HL-60 (cell line): ENCODE measurements around the gene GIMD1.

ENCODE experiments used
- POLR2AphosphoS5 ChIP-seq: IDR thresholded peaks from 2 replicates; pipeline ENCODE4 v1.6.1; 2012; ENCODE audit warnings: low read depth
- TF ChIP-seq, protein P1 (sequence below): IDR thresholded peaks from one replicate; pipeline ENCODE4 v1.5.1; 2011; ENCODE audit warnings: low read length, control low read depth, inconsistent platforms; ENCODE audit not compliant: insufficient read depth
- TF ChIP-seq, protein P2 (sequence below): IDR thresholded peaks from 2 replicates; pipeline ENCODE4 v1.6.1; 2012; ENCODE audit warnings: low read depth; ENCODE audit not compliant: insufficient replicate concordance

DNA sequence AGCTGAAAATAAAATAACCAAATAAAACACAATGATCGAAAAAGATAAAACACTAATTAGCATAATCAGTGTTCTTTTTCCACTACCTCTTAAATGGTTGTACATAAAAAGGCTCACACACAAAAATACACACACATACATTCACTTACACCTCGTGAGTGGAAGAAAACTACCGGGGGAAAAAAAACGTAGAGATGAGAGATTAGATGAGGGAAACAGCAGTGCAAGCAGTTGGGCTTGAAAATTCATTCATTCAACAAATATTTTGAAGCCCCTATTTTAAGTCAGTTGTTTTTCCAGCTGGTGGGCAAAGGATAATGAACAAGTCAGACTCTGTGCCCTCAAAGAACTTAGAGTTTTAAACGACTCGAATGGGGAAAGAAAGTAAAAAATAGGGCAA, 53.6 kb downstream of the GIMD1 start:
- TF ChIP-seq POLR2AphosphoS5: no peak
- TF ChIP-seq, protein P1, sequence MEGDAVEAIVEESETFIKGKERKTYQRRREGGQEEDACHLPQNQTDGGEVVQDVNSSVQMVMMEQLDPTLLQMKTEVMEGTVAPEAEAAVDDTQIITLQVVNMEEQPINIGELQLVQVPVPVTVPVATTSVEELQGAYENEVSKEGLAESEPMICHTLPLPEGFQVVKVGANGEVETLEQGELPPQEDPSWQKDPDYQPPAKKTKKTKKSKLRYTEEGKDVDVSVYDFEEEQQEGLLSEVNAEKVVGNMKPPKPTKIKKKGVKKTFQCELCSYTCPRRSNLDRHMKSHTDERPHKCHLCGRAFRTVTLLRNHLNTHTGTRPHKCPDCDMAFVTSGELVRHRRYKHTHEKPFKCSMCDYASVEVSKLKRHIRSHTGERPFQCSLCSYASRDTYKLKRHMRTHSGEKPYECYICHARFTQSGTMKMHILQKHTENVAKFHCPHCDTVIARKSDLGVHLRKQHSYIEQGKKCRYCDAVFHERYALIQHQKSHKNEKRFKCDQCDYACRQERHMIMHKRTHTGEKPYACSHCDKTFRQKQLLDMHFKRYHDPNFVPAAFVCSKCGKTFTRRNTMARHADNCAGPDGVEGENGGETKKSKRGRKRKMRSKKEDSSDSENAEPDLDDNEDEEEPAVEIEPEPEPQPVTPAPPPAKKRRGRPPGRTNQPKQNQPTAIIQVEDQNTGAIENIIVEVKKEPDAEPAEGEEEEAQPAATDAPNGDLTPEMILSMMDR: no peak
- TF ChIP-seq, protein P2, sequence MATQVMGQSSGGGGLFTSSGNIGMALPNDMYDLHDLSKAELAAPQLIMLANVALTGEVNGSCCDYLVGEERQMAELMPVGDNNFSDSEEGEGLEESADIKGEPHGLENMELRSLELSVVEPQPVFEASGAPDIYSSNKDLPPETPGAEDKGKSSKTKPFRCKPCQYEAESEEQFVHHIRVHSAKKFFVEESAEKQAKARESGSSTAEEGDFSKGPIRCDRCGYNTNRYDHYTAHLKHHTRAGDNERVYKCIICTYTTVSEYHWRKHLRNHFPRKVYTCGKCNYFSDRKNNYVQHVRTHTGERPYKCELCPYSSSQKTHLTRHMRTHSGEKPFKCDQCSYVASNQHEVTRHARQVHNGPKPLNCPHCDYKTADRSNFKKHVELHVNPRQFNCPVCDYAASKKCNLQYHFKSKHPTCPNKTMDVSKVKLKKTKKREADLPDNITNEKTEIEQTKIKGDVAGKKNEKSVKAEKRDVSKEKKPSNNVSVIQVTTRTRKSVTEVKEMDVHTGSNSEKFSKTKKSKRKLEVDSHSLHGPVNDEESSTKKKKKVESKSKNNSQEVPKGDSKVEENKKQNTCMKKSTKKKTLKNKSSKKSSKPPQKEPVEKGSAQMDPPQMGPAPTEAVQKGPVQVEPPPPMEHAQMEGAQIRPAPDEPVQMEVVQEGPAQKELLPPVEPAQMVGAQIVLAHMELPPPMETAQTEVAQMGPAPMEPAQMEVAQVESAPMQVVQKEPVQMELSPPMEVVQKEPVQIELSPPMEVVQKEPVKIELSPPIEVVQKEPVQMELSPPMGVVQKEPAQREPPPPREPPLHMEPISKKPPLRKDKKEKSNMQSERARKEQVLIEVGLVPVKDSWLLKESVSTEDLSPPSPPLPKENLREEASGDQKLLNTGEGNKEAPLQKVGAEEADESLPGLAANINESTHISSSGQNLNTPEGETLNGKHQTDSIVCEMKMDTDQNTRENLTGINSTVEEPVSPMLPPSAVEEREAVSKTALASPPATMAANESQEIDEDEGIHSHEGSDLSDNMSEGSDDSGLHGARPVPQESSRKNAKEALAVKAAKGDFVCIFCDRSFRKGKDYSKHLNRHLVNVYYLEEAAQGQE: no peak
